Keratinocyte (primary cell): ENCODE data around the gene RBM6.

ENCODE experiments used
- CTCF ChIP-seq, 3 experiments: IDR thresholded peaks in 1 of 3; conservative IDR thresholded peaks in 1 of 3; optimal IDR thresholded peaks in 1 of 3; 2 replicates in 2 of 3; 3 replicates in 1 of 3; pipeline versions ENCODE3 to v1.5.1; 2011; ENCODE audit warnings: low read length in 3 of 3, mild to moderate bottlenecking in 3 of 3, moderate library complexity in 2 of 3, control low read depth in 1 of 3, inconsistent platforms in 1 of 3; ENCODE audit not compliant: insufficient read depth in 2 of 3; ENCODE audit errors: extremely low read depth in 1 of 3
- EZH2 ChIP-seq: IDR thresholded peaks from one replicate; pipeline ENCODE4 v1.6.1; 2012; ENCODE audit warnings: inconsistent platforms, mild to moderate bottlenecking, low read length, moderate library complexity

- TF ChIP-seq CTCF (optimal IDR thresholded peaks at IDR 0.05 in 1 of 3, IDR thresholded peaks at IDR 0.05 in 1 of 3, conservative IDR thresholded peaks at IDR 0.05 in 1 of 3; ENCODE audit: extremely low read depth in 1 of 3, insufficient read depth in 2 of 3, low read length in 3 of 3) (no peak), EZH2 (no peak)
These were observed 61.6 kb downstream of the RBM6 start for GRCh38 chr3:50001511-50001910.
